A549 (cell line): Measurements from ENCODE around the gene ALOX5. TPM values are rescaled to one million over a fixed set of nuclear protein-coding genes. Genes with fewer than 3 reads are reported as not detected.

Source experiments
- ATAC-seq, 2 experiments: fragments of 200-7000 bp in 1 of 2; fragments of >200 bp in 1 of 2; cut with Nextera tagmentation in 1 of 2; cut with Tn5 transposase in 1 of 2; 3 replicates each; pipeline versions ENCODE4 v1.8.0 to v1.9.1; 2018 to 2020; ENCODE audit warnings: mild to moderate bottlenecking in 1 of 2, moderate library complexity in 1 of 2
- CTCF ChIA-PET: fragments of 300-600 bp; sonication (Branson Sonifier 250); formaldehyde crosslinking; extraction: SDS; loops from one replicate; lab custom pipeline; 2021; ENCODE audit warnings: antibody characterized with exemption, inconsistent platforms; lab: Yijun Ruan, JAX
- POLR2A ChIA-PET: fragments of 350-600 bp; formaldehyde crosslinking; extraction: SDS; loops from one replicate; lab custom pipeline; 2021; ENCODE audit warnings: antibody characterized with exemption, inconsistent platforms; lab: Yijun Ruan, JAX
- DNase-seq, 2 experiments: peaks; one replicate each; pipeline versions ENCODE4 v3.0.0 to v3.0.0-alpha.2; 2011 to 2016; ENCODE audit warnings: low read depth in 1 of 2, low spot score in 1 of 2
- FAIRE-seq: peaks from 2 replicates; lab custom pipeline; 2011; peaks lifted over from hg19 to GRCh38; lab: Jason Lieb, UNC
- H3K27ac ChIP-seq, 2 experiments: fragments of >200 bp; sonication (Bioruptor Twin); formaldehyde crosslinking; 3 replicates each; pipeline ENCODE4 v1.5.1; 2016 to 2017
- H3K4me1 ChIP-seq: fragments of >200 bp; sonication (Bioruptor Twin); formaldehyde crosslinking; 3 replicates; pipeline ENCODE4 v1.6.1; 2016
- H3K4me2 ChIP-seq: fragments of >200 bp; sonication (Bioruptor Twin); formaldehyde crosslinking; 3 replicates; pipeline ENCODE4 v1.6.1; 2016
- H3K4me3 ChIP-seq: fragments of >200 bp; sonication (Bioruptor Twin); formaldehyde crosslinking; 3 replicates; pipeline ENCODE4 v1.5.1; 2016
- H3K9me3 ChIP-seq: fragments of >200 bp; sonication (Bioruptor Twin); formaldehyde crosslinking; 3 replicates; pipeline ENCODE4 v1.6.1; 2016
- CEBPB ChIP-seq, 2 experiments: fragments of >200 bp in 1 of 2; sonication (Bioruptor Twin) in 1 of 2; formaldehyde crosslinking in 1 of 2; IDR thresholded peaks; 2 replicates each; pipeline ENCODE4 v1.6.1; 2012 to 2016
- EHMT2 ChIP-seq: fragments of 200-600 bp; sonication (generic); IDR thresholded peaks from 2 replicates; pipeline ENCODE4 v1.6.1; 2016; ENCODE audit warnings: antibody characterized with exemption, low read depth, mild to moderate bottlenecking, moderate library complexity
- EP300 ChIP-seq, 2 experiments: fragments of >200 bp; sonication (Bioruptor Twin); formaldehyde crosslinking; IDR thresholded peaks; 2 replicates in 1 of 2; 3 replicates in 1 of 2; pipeline ENCODE4 v1.6.1; 2016 to 2017
- FOXS1 ChIP-seq: fragments of 250-450 bp; sonication (Bioruptor Pico); IDR thresholded peaks from 2 replicates; pipeline ENCODE4 v1.5.0; 2020; ENCODE audit warnings: mild to moderate bottlenecking, moderate library complexity
- GATA3 ChIP-seq: IDR thresholded peaks from 2 replicates; pipeline ENCODE4 v1.6.1; 2012; ENCODE audit warnings: borderline replicate concordance
- HOXB13 ChIP-seq: fragments of 250-450 bp; sonication (Bioruptor Pico); IDR thresholded peaks from 2 replicates; pipeline ENCODE4 v1.5.0; 2020; ENCODE audit warnings: low read depth, mild to moderate bottlenecking, moderate library complexity
- JUN ChIP-seq, 2 experiments: fragments of >200 bp; sonication (Bioruptor Twin); formaldehyde crosslinking; IDR thresholded peaks; 2 replicates in 1 of 2; 3 replicates in 1 of 2; pipeline ENCODE4 v1.6.1; 2016 to 2017
- MAZ ChIP-seq: fragments of 150-350 bp; IDR thresholded peaks from 2 replicates; pipeline ENCODE4 v1.6.1; 2014; ENCODE audit warnings: antibody characterized with exemption, low read depth, low read length, borderline replicate concordance
- MYC ChIP-seq: IDR thresholded peaks from 2 replicates; pipeline ENCODE4 v1.6.1; 2012; ENCODE audit warnings: mild to moderate bottlenecking, inconsistent platforms, low read length, improper control_type of control experiment, borderline replicate concordance
- POLR2AphosphoS2 ChIP-seq: conservative IDR thresholded peaks from 2 replicates; pipeline ENCODE4 v1.6.1; 2012; ENCODE audit warnings: low read length, improper control_type of control experiment, inconsistent platforms
- RAD21 ChIP-seq, 2 experiments: fragments of >200 bp in 1 of 2; sonication (Bioruptor Twin) in 1 of 2; formaldehyde crosslinking in 1 of 2; IDR thresholded peaks in 1 of 2; conservative IDR thresholded peaks in 1 of 2; 2 replicates in 1 of 2; 3 replicates in 1 of 2; pipeline ENCODE4 v1.6.1; 2012 to 2018; ENCODE audit warnings: inconsistent platforms in 1 of 2
- RARB ChIP-seq: fragments of 250-450 bp; sonication (Bioruptor Pico); IDR thresholded peaks from 2 replicates; pipeline ENCODE4 v1.8.0; 2021; ENCODE audit warnings: mild to moderate bottlenecking, moderate library complexity
- REST ChIP-seq: fragments of 200-600 bp; sonication (generic); IDR thresholded peaks from 2 replicates; pipeline ENCODE4 v1.6.1; 2016; ENCODE audit warnings: antibody characterized with exemption, mild to moderate bottlenecking, moderate library complexity
- RNF2 ChIP-seq: fragments of 200-600 bp; sonication (generic); IDR thresholded peaks from 2 replicates; pipeline ENCODE4 v1.6.1; 2016; ENCODE audit warnings: low read depth, mild to moderate bottlenecking, antibody characterized with exemption, moderate library complexity, borderline replicate concordance
- SMC3 ChIP-seq: fragments of >200 bp; sonication (Bioruptor Twin); formaldehyde crosslinking; IDR thresholded peaks from 3 replicates; pipeline ENCODE4 v1.6.1; 2018; ENCODE audit warnings: inconsistent platforms
- TP53 ChIP-seq: fragments of 250-450 bp; sonication (Bioruptor Pico); IDR thresholded peaks from 2 replicates; pipeline ENCODE4 v1.5.0; 2021; ENCODE audit warnings: mild to moderate bottlenecking, moderate library complexity
- ZC3H11A ChIP-seq: fragments of 450-650 bp; IDR thresholded peaks from 2 replicates; pipeline ENCODE4 v1.6.1; 2014; ENCODE audit warnings: antibody characterized with exemption, mild to moderate bottlenecking
- ZNF302 ChIP-seq: fragments of 250-450 bp; sonication (Bioruptor Pico); IDR thresholded peaks from 2 replicates; pipeline ENCODE4 v1.9.0; 2021; ENCODE audit warnings: inconsistent platforms, mild to moderate bottlenecking, moderate library complexity
- WGBS: methylation state at CpG from one replicate; pipeline ENCODE4 v1.1.6; 2017; ENCODE audit errors: missing lambda C conversion rate; 5-methylcytosine and 5-hydroxymethylcytosine counted together
- polyA plus RNA-seq, 4 experiments: library from polyadenylated mRNA; depleted of rRNA in 3 of 4; stranded (reverse); fragments of >200 nt; fragmentation: RNase III in 1 of 4; extraction: RNeasy Plus Mini Kit Qiagen cat#74134 plus additional on column Dnase treatment in 1 of 4; gene quantifications; 2 replicates in 3 of 4; 3 replicates in 1 of 4; pipeline ENCODE4 v1.2.3, GENCODE V29; 2011 to 2017
- TF ChIP-seq, protein P1 (sequence below): fragments of 250-450 bp; sonication (Bioruptor Pico); IDR thresholded peaks from 2 replicates; pipeline ENCODE4 v1.5.0; 2021; ENCODE audit warnings: mild to moderate bottlenecking, moderate library complexity, borderline replicate concordance
- TF ChIP-seq, protein P2 (sequence below): fragments of >200 bp; sonication (Bioruptor Twin); formaldehyde crosslinking; IDR thresholded peaks from 3 replicates; pipeline ENCODE4 v1.5.1; 2016

The ALOX5 gene
- polyA plus RNA-seq, 2 of the 4 experiments (the other 2 are of a cell fraction) = 0.18 to 0.40 TPM

GRCh38 chr10:45444022-45444421, 70.0 kb downstream of the ALOX5 start:
- TF ChIP-seq RNF2 (no peak), EP300 (IDR thresholded peaks at IDR 0.05) (no peak), ZC3H11A (no peak), GATA3 (no peak), EHMT2 (no peak), MYC (no peak), RAD21 (conservative IDR thresholded peaks at IDR 0.05 in 1 of 2, IDR thresholded peaks at IDR 0.05 in 1 of 2) (no peak), TP53 (CRISPR knock-in tag) (no peak), RARB (CRISPR knock-in tag) (no peak), JUN (IDR thresholded peaks at IDR 0.05) (no peak), MAZ (no peak), POLR2AphosphoS2 (no peak), CEBPB (IDR thresholded peaks at IDR 0.05) (no peak), ZNF302 (no peak), REST (no peak), SMC3 (no peak), HOXB13 (CRISPR knock-in tag) (no peak), FOXS1 (CRISPR knock-in tag) (no peak)
- TF ChIP-seq, protein P1, sequence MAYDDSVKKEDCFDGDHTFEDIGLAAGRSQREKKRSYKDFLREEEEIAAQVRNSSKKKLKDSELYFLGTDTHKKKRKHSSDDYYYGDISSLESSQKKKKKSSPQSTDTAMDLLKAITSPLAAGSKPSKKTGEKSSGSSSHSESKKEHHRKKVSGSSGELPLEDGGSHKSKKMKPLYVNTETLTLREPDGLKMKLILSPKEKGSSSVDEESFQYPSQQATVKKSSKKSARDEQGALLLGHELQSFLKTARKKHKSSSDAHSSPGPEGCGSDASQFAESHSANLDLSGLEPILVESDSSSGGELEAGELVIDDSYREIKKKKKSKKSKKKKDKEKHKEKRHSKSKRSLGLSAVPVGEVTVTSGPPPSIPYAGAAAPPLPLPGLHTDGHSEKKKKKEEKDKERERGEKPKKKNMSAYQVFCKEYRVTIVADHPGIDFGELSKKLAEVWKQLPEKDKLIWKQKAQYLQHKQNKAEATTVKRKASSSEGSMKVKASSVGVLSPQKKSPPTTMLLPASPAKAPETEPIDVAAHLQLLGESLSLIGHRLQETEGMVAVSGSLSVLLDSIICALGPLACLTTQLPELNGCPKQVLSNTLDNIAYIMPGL = no peak
- TF ChIP-seq, protein P2, sequence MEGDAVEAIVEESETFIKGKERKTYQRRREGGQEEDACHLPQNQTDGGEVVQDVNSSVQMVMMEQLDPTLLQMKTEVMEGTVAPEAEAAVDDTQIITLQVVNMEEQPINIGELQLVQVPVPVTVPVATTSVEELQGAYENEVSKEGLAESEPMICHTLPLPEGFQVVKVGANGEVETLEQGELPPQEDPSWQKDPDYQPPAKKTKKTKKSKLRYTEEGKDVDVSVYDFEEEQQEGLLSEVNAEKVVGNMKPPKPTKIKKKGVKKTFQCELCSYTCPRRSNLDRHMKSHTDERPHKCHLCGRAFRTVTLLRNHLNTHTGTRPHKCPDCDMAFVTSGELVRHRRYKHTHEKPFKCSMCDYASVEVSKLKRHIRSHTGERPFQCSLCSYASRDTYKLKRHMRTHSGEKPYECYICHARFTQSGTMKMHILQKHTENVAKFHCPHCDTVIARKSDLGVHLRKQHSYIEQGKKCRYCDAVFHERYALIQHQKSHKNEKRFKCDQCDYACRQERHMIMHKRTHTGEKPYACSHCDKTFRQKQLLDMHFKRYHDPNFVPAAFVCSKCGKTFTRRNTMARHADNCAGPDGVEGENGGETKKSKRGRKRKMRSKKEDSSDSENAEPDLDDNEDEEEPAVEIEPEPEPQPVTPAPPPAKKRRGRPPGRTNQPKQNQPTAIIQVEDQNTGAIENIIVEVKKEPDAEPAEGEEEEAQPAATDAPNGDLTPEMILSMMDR = no peak
- TF ChIP-seq, all 56 proteins: peak for 0
- 57% methylated on average over 14 of the region's 24 CpGs for WGBS
- Histone ChIP-seq H3K4me3 (no peak overlapping the region), H3K9me3 (no peaks in the 10 kb centered on the region), H3K27ac (no peak overlapping the region), H3K4me1 (no peaks in the 10 kb centered on the region), H3K4me2 (no peak overlapping the region)
- FAIRE-seq (no peak), ATAC-seq (no peak), DNase-seq (no peak)
- ChIA-PET CTCF (interaction anchor here (1.1 kb wide), 1 partner anchor 21 kb away, joined by 5 read pairs; no protein-coding TSS in a partner anchor), POLR2A (no interaction called here)
